Fibroblast of mammary gland (primary cell): ENCODE data around the gene EPHB6.

Source experiments
- DNase-seq: peaks from one replicate; pipeline ENCODE4 v3.0.0-alpha.2; 2010; ENCODE audit warnings: low read depth
- H3K4me3 ChIP-seq: 2 replicates; pipeline ENCODE4 v1.5.1; 2011; ENCODE audit warnings: low read depth, mild to moderate bottlenecking, low read length, moderate library complexity; ENCODE audit not compliant: control insufficient read depth
- TF ChIP-seq, protein P1 (sequence below): conservative IDR thresholded peaks from 2 replicates; pipeline ENCODE4 v1.5.1; 2011; ENCODE audit warnings: low read depth, low read length, inconsistent platforms; ENCODE audit not compliant: control insufficient read depth, insufficient read depth

EPHB6 gene

DNA sequence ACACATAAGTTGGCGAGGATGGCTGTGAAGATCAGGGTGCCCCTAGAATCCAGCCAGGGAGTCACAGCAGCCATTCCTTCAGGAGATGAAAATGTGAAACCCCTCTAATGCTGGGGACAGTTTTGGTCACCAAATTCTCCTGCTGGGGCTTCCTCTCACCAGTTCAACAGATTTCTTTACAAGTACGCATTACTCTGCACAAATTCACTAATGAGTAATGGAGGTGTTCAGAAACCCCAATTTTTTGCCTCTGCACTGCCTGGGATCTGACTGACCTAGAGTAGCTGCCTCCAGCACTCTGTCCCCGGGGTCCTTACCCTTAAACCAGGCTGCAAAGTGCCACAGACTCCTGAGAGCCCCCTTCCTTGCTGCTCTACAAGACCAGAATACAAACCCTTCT, 62.6 kb downstream of the EPHB6 start:
- no peak overlapping the region for H3K4me3 ChIP-seq
- TF ChIP-seq, protein P1, sequence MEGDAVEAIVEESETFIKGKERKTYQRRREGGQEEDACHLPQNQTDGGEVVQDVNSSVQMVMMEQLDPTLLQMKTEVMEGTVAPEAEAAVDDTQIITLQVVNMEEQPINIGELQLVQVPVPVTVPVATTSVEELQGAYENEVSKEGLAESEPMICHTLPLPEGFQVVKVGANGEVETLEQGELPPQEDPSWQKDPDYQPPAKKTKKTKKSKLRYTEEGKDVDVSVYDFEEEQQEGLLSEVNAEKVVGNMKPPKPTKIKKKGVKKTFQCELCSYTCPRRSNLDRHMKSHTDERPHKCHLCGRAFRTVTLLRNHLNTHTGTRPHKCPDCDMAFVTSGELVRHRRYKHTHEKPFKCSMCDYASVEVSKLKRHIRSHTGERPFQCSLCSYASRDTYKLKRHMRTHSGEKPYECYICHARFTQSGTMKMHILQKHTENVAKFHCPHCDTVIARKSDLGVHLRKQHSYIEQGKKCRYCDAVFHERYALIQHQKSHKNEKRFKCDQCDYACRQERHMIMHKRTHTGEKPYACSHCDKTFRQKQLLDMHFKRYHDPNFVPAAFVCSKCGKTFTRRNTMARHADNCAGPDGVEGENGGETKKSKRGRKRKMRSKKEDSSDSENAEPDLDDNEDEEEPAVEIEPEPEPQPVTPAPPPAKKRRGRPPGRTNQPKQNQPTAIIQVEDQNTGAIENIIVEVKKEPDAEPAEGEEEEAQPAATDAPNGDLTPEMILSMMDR, result no peak
- DNase-seq, result no peak

GRCh38 chr7:142918901-142919300, 64.0 kb downstream of the EPHB6 start:
- TF ChIP-seq, protein P1, result no peak
- no peak overlapping the region for H3K4me3 ChIP-seq
- no peak for DNase-seq

- H3K4me3 ChIP-seq, result no peak overlapping the region
- DNase-seq, result no peak
- TF ChIP-seq, protein P1, result no peak
Observed at GRCh38 chr7:142919656-142920055, 64.8 kb downstream of the EPHB6 start.
